Upper lobe of right lung (tissue), 1 donor: ENCODE data around the gene RHOA. TPM values are rescaled to one million over a fixed set of nuclear protein-coding genes. Genes with fewer than 3 reads are reported as not detected.

Experiments used
- ATAC-seq: fragments of 200-7000 bp; cut with Tn5 transposase; one replicate; pipeline ENCODE4 v1.9.1; 2020; ENCODE audit warnings: mild to moderate bottlenecking, moderate library complexity
- DNase-seq: peaks from one replicate; pipeline ENCODE4 v3.0.0-alpha.2; 2020
- H3K27ac ChIP-seq: fragments of 200-600 bp; one replicate; pipeline ENCODE4 v1.8.0; 2022
- H3K27me3 ChIP-seq: fragments of 200-600 bp; one replicate; pipeline ENCODE4 v1.8.0; 2022; ENCODE audit warnings: mild to moderate bottlenecking
- H3K36me3 ChIP-seq: fragments of 200-600 bp; one replicate; pipeline ENCODE4 v1.8.0; 2022
- H3K4me1 ChIP-seq: fragments of 200-600 bp; one replicate; pipeline ENCODE4 v1.8.0; 2022
- H3K4me3 ChIP-seq: fragments of 200-600 bp; one replicate; pipeline ENCODE4 v1.8.0; 2022; ENCODE audit warnings: mild to moderate bottlenecking
- H3K9me3 ChIP-seq: fragments of 200-600 bp; one replicate; pipeline ENCODE4 v1.8.0; 2022
- CTCF ChIP-seq: fragments of 200-600 bp; IDR thresholded peaks from one replicate; pipeline ENCODE4 v1.8.0; 2022; ENCODE audit warnings: antibody characterized with exemption
- intact Hi-C: fragments of 100-400 bp; cut with DNase I; formaldehyde crosslinking; loops from one replicate; pipeline ENCODE4 v1.11.0; 2022
- long read RNA-seq: library from polyadenylated mRNA; unstranded; transcript quantifications from one replicate; pipeline ENCODE4 v2.0.0, GENCODE V29; 2021
- total RNA-seq: library from RNA; stranded (reverse); fragmentation: NEBNext Ultra II Directional; extraction: Animal tissue kit (Norgen Biotek cat#: 25700); gene quantifications from one replicate; pipeline ENCODE4 v1.2.1, GENCODE V29; 2021
- donor health status: DM: no; HTN: yes; CAD: no; lungs with severe emphysema.

Gene RHOA
- 543 TPM for total RNA-seq
- long read RNA-seq, transcript RHOA-203 (6 exons, 961 nt): minor isoform, 9 of 991 reads
- long read RNA-seq, transcript RHOA-206 (4 exons, 889 nt): minor isoform, 7 of 991 reads
- long read RNA-seq, transcript RHOA-202 (5 exons, 2,031 nt): major isoform, 917 of 991 reads
- long read RNA-seq, partial matches to known transcripts: 14 of 991 reads
- long read RNA-seq, other reads (novel, unspliced or antisense): 44 of 991 reads

GRCh38 chr3:49411968-49412631 lies at the start of gene RHOA, which contains the start of gene TCTA:
Gene RHOA, minus strand, starts transcription at chr3:49411976. Its CDS starts 36,387 bp downstream, at chr3:49375589.
Gene TCTA, plus strand, starts transcription at chr3:49412423. Its CDS starts 4 bp downstream, at chr3:49412427.
- H3K4me1 ChIP-seq: peaks cover 63% of the 10 kb centered on the region
- intact Hi-C loops: no loop called here

GRCh38 chr3:49460956-49461355 lies 49.2 kb upstream of the RHOA start:
- Histone ChIP-seq H3K9me3 (no peaks in the 10 kb centered on the region), H3K27ac (no peak overlapping the region), H3K27me3 (no peaks in the 10 kb centered on the region), H3K4me1 (peaks cover 8% of the 10 kb centered on the region), H3K4me3 (no peak overlapping the region), H3K36me3 (no peaks in the 10 kb centered on the region)
- intact Hi-C loops: no loop called here
- ATAC-seq (no peak), DNase-seq (no peak)
- no peak for TF ChIP-seq CTCF

More at GRCh38 chr3:49411968-49412631, at the start of gene RHOA, which contains the start of gene TCTA:
- Histone ChIP-seq H3K36me3 (peaks cover 8% of the 10 kb centered on the region), H3K9me3 (no peaks in the 10 kb centered on the region), H3K4me3 (peak within 1 kb of the TSS; percentile 88), H3K27me3 (no peaks in the 10 kb centered on the region), H3K27ac (peak within 1 kb of the TSS; percentile 97)
- DNase-seq (peak; percentile 99), ATAC-seq (peak; percentile 94)
- TF ChIP-seq CTCF: no peak

- Histone ChIP-seq H3K9me3 (no peaks in the 10 kb centered on the region), H3K27me3 (no peaks in the 10 kb centered on the region), H3K4me3 (no peak overlapping the region), H3K4me1 (peaks cover 8% of the 10 kb centered on the region), H3K36me3 (no peaks in the 10 kb centered on the region), H3K27ac (no peak overlapping the region)
- intact Hi-C loops: no loop called here
- no peak for DNase-seq
- ATAC-seq: no peak
- no peak for TF ChIP-seq CTCF
Observed at GRCh38 chr3:49460188-49460890, 48.6 kb upstream of the RHOA start.

- H3K27ac ChIP-seq: no peak overlapping the region
- H3K4me3 ChIP-seq: no peak overlapping the region
- no peaks in the 10 kb centered on the region for H3K9me3 ChIP-seq
- no peaks in the 10 kb centered on the region for H3K27me3 ChIP-seq
- no peak for ATAC-seq
- intact Hi-C loops: no loop called here
- TF ChIP-seq CTCF: no peak
- no peak for DNase-seq
- H3K36me3 ChIP-seq: no peaks in the 10 kb centered on the region
- H3K4me1 ChIP-seq: peaks cover 7% of the 10 kb centered on the region
Observed at GRCh38 chr3:49456466-49456865, 44.7 kb upstream of the RHOA start.

- ATAC-seq: peak; percentile 40
- Histone ChIP-seq H3K36me3 (no peaks in the 10 kb centered on the region), H3K4me1 (peaks cover 4% of the 10 kb centered on the region), H3K27me3 (no peaks in the 10 kb centered on the region), H3K9me3 (no peaks in the 10 kb centered on the region), H3K27ac (no peak overlapping the region), H3K4me3 (no peak overlapping the region)
- no peak for DNase-seq
- no peak for TF ChIP-seq CTCF
- intact Hi-C loops: no loop called here
Observed at GRCh38 chr3:49454898-49455681, 43.3 kb upstream of the RHOA start.
